Measurements from ENCODE around the gene CLIC2. TPM values are rescaled to one million over a fixed set of nuclear protein-coding genes. Genes with fewer than 3 reads are reported as not detected.

CLIC2 gene
- total RNA-seq: under 0.01 and 0.85 TPM in 2 replicates

DNA sequence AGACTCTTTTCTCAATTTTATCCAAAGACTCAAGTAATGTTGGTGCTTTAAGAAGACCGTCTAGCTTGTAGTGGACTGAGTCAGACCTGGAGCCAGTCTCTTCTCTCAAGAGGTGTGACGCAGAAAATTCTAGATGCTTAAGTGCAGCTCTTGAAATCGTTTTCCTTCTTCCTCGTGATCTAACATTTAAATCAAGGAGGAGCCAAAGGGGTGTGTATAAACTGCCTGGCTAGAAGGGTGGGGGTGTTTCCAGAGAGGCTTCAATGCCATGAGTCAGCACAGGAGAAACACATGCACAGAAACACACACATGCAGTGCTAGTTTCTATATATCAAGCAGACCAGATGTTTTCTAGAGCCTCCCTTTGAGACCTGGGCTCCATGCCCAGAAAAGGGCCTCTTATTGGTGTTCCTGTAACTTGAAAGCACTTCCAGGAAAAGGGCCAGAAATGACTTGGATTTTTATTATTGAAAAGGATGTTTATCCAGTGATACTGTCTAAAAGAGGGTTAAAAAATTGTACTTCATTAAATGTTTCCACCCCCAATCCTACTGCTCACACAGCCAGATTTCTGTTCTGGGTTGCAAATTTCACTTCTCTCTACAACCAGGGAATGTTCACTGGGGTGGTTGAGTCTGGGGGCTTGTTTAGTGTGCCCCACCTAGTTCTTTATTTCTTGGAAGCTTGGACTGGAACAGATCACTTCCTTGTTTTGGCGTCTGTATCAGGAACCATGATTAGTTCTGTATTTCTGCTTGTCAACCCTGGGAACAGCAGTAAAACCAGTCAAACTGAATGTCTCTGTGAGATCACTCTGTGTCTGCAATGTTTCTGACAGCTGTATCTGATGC is at the start of gene CLIC2:
CLIC2 (minus strand) TSS at position 129 of the 851 bp plus-strand sequence. CDS start 187 bp downstream, outside the sequence.

GRCh38 chrX:155381843-155382528 is 47.6 kb upstream of the CLIC2 start, which contains the start of gene F8A2:
Gene F8A2, plus strand, starts transcription at chrX:155382095. Its CDS starts 20 bp downstream, at chrX:155382115.

GRCh38 chrX:155263854-155264628 is 70.4 kb downstream of the CLIC2 start, which contains the start of gene RAB39B:
Gene RAB39B, minus strand, starts transcription at chrX:155264491. Its CDS starts 203 bp downstream, at chrX:155264288.

Other genes with a start within 250 kb of the CLIC2 start
- 67.7 and 94.7 TPM in 2 replicates for gene VBP1, start 118.2 kb downstream of the CLIC2 start, total RNA-seq
- 0.38 and 0.56 TPM in 2 replicates for gene RAB39B, start 70.1 kb downstream of the CLIC2 start, total RNA-seq
- not detected in 2 replicates for gene F8A2, start 47.5 kb upstream of the CLIC2 start, total RNA-seq
- 2.7 and 2.8 TPM in 2 replicates for gene F8A3, start 124.0 kb upstream of the CLIC2 start, total RNA-seq